ENCODE measurements around the gene CEP95. TPM values are rescaled to one million over a fixed set of nuclear protein-coding genes. Genes with fewer than 3 reads are reported as not detected.

The CEP95 gene
- total and polyA plus RNA-seq, 2 of the 13 experiments (the other 11 are each of a cell fraction or from before 2014, with no cell fraction given) = 65.9 to 68.8 TPM

- TF ChIP-seq SAFB2 (CRISPR knock-in tag; IDR thresholded peaks at IDR 0.05; ENCODE audit: borderline replicate concordance, low read depth) (peak; percentile 76; the same call in 1 of the 2 replicates), MXD4 (CRISPR knock-in tag; IDR thresholded peaks at IDR 0.05) (peak; percentile 93), FOXP1 (IDR thresholded peaks at IDR 0.05) (no peak), FOXP1 (CRISPR knock-in tag; IDR thresholded peaks at IDR 0.05) (no peak), RNF219 (CRISPR knock-in tag; IDR thresholded peaks at IDR 0.05) (no peak; the same call in 1 of the 2 replicates), ZFP37 (CRISPR knock-in tag; IDR thresholded peaks at IDR 0.05; ENCODE audit: borderline replicate concordance) (0 out of 2 replicates have a peak, but pooled peaks have one; percentile 87), PREB (CRISPR knock-in tag; IDR thresholded peaks at IDR 0.05) (no peak), AFF4 (CRISPR knock-in tag; IDR thresholded peaks at IDR 0.05) (no peak; the same call in 1 of the 2 replicates), GMEB2 (CRISPR knock-in tag; IDR thresholded peaks at IDR 0.05; ENCODE audit: low read depth) (peak; percentile 85), ZNF577 (CRISPR knock-in tag; IDR thresholded peaks at IDR 0.05; ENCODE audit: borderline replicate concordance, low read depth) (no peak), SALL2 (CRISPR knock-in tag; IDR thresholded peaks at IDR 0.05) (peak; percentile 68; the same call in 1 of the 2 replicates), SNAI1 (CRISPR knock-in tag; IDR thresholded peaks at IDR 0.05; ENCODE audit: borderline replicate concordance) (peak; percentile 88; the same call in 1 of the 2 replicates), BRF2 (CRISPR knock-in tag; IDR thresholded peaks at IDR 0.05) (peak; percentile 88; the same call in 1 of the 2 replicates), ZBTB37 (CRISPR knock-in tag; IDR thresholded peaks at IDR 0.05) (peak; percentile 51; the same call in 1 of the 2 replicates), ZNF891 (CRISPR knock-in tag; IDR thresholded peaks at IDR 0.05) (peak; percentile 99), CHCHD3 (CRISPR knock-in tag; IDR thresholded peaks at IDR 0.05) (peak; percentile 97), TRIM24 (CRISPR knock-in tag; IDR thresholded peaks at IDR 0.05) (no peak)
Observed at GRCh38 chr17:64496786-64497564, 9.8 kb upstream of the CEP95 start, which contains the start of gene POLG2 (continued).

Measured in HepG2 (cell line).